Measurements from ENCODE around the gene OSCAR.

The OSCAR gene

GRCh38 chr19:54133957-54134590, 33.5 kb upstream of the OSCAR start:
- no peak overlapping the region for H3K4me3 ChIP-seq (ENCODE audit: low read depth, low read length)
- no peak for DNase-seq (ENCODE audit: low read depth)
- TF ChIP-seq CTCF (IDR thresholded peaks at IDR 0.05; ENCODE audit: control insufficient read depth, extremely low read depth, insufficient read depth), result no peak

DNA sequence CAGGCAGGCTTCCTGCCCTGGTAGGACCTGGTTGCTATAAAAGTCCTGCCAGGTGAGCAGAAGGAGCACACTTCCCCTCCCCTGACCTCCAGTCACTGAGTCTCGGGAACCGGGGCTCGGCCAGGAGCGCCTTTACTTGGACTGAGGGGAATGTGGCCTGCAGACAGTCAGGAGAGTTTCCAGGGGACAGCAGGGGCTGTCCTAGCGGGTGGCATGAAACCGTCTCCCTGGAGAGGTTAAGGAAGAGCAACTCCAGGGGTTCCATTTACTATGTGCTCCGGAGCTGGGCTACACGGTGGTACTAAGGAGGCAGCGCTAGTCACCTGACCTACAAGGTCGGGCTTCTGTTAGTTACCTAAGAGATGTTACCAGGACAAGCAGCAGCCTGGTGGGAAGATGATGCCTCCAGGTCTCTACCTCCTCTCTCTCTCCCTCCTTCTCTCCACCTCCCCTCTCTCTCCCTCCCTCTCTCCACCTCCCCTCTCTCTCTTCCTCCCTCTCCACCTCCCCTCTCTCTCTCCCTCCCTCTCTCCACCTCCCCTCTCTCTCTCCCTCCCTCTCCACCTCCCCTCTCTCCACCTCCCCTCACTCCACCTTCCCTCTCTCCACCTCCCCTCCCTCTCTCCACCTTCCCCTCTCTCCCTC, 32.8 kb upstream of the OSCAR start:
- DNase-seq (ENCODE audit: low read depth), result no peak
- no peak overlapping the region for H3K4me3 ChIP-seq (ENCODE audit: low read depth, low read length)
- no peak for TF ChIP-seq CTCF (IDR thresholded peaks at IDR 0.05; ENCODE audit: control insufficient read depth, extremely low read depth, insufficient read depth)

- DNase-seq (ENCODE audit: low read depth), result no peak
- no peak for TF ChIP-seq CTCF (IDR thresholded peaks at IDR 0.05; ENCODE audit: control insufficient read depth, extremely low read depth, insufficient read depth)
- H3K4me3 ChIP-seq (ENCODE audit: low read depth, low read length), result no peak overlapping the region
Observed at GRCh38 chr19:54129617-54129996, 29.0 kb upstream of the OSCAR start.

DNA sequence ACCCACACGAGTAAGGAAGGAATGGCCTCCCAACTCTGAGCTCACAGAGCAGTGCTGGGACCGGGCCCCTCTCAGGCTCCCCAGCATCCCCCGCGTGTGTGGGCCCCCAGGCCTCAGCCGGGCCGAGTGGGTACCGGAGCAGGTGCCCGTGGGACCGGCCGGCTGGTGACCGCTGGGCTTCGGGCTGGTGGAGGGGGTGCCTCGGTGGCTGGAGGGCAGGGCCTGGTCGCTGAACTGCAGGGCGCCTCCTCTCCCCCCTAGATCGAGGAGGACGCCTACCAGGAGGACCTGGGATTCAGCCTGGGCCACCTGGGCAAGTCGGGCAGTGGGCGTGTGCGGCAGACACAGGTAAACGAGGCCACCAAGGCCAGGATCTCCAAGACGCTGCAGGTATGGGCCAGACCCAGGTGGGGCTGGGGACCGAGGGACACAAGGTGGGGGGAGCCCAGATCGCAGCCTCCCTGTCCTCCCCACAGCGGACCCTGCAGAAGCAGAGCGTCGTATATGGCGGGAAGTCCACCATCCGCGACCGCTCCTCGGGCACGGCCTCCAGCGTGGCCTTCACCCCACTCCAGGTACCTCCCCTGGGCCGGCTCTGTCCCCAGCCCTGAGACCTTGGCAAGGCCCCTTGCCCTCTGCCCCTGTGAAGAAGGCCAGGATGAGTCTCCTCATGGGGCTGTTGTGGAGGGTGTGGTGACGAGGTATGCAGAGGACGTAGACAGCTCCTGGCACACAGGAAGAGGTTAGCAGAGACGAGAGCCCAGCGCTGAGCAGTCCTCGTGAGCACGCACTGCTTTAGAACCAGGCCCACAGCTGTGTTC, 28.4 kb upstream of the OSCAR start:
- no peak for TF ChIP-seq CTCF (IDR thresholded peaks at IDR 0.05; ENCODE audit: control insufficient read depth, extremely low read depth, insufficient read depth)
- no peak for DNase-seq (ENCODE audit: low read depth)
- H3K4me3 ChIP-seq (ENCODE audit: low read depth, low read length), result no peak overlapping the region

GRCh38 chr19:54128441-54128725, 27.8 kb upstream of the OSCAR start:
- DNase-seq (ENCODE audit: low read depth), result no peak
- no peak for TF ChIP-seq CTCF (IDR thresholded peaks at IDR 0.05; ENCODE audit: control insufficient read depth, extremely low read depth, insufficient read depth)
- no peak overlapping the region for H3K4me3 ChIP-seq (ENCODE audit: low read depth, low read length)

DNA sequence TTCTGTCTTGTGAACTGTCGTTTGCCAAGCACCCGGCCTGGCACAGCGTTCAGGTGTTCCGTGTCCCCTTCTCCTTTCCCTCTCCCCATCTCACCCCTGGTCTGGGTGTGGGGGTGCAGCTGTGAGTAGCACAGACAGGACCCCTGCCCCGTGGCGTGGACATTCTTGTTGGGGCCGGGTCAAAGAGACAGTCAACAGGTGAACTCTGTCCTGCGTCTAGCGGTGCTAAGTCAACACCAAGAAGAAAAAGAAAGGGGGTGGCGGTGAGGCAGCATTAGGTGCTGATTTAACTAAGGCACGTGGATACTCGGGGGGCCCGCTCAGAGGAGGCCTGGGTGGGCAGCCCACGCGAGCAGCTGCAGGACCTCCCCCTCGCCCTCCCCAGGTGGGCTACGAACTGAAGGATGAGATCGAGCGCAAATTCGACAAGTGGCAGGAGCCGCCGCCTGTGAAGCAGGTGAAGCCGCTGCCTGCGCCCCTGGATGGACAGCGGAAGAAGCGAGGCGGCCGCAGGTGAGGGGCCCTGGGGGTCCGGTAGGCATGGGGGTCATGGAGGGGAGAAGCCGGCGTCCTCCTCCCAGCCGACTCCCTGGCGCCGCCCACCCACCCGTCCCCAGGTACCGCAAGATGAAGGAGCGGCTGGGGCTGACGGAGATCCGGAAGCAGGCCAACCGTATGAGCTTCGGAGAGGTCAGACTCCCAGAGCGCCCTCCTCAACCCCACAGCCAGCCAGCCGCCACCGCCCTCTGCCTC, 27.3 kb upstream of the OSCAR start:
- no peak overlapping the region for H3K4me3 ChIP-seq (ENCODE audit: low read depth, low read length)
- no peak for DNase-seq (ENCODE audit: low read depth)
- TF ChIP-seq CTCF (IDR thresholded peaks at IDR 0.05; ENCODE audit: control insufficient read depth, extremely low read depth, insufficient read depth), result no peak

All from LNCaP clone FGC (cell line).